Panc1 (cell line): ENCODE results near the gene NDUFAF5. TPM values are rescaled to one million over a fixed set of nuclear protein-coding genes. Genes with fewer than 3 reads are reported as not detected.

Source experiments
- ATAC-seq: fragments of 200-7000 bp; cut with Tn5 transposase; 2 replicates; pipeline ENCODE4 v1.9.1; 2020; ENCODE audit warnings: mild to moderate bottlenecking, moderate library complexity
- BruUV-seq: library from RNA; stranded (reverse); fragments of 400-500 nt; replicated peaks from 2 replicates; lab custom pipeline; 2021; lab: Mats Ljungman, UMichigan
- CTCF ChIA-PET: fragments of 300-600 bp; sonication (Branson Sonifier 250); formaldehyde crosslinking; loops from one replicate; lab custom pipeline; 2022; ENCODE audit warnings: antibody characterized with exemption; lab: Charles Lee
- POLR2A ChIA-PET: fragments of 300-600 bp; sonication (Branson Sonifier 250); formaldehyde crosslinking; loops from one replicate; lab custom pipeline; 2022; ENCODE audit warnings: antibody characterized with exemption; lab: Charles Lee
- DNase-seq: peaks from one replicate; pipeline ENCODE4 v3.0.0-alpha.2; 2010; ENCODE audit warnings: low read depth, low spot score
- H3K27ac ChIP-seq: 2 replicates; pipeline ENCODE4 v1.5.1; 2011; ENCODE audit warnings: mild to moderate bottlenecking, low read length, inconsistent platforms
- H3K27me3 ChIP-seq: fragments of 200-500 bp; sonication (Bioruptor generic); 2 replicates; pipeline ENCODE4 v1.6.0; 2014; ENCODE audit warnings: low read length, inconsistent platforms; ENCODE audit not compliant: control insufficient read depth, insufficient read depth
- H3K36me3 ChIP-seq: fragments of 200-500 bp; sonication (Bioruptor generic); 2 replicates; pipeline ENCODE4 v1.5.1; 2014; ENCODE audit warnings: inconsistent platforms, mild to moderate bottlenecking, low read length, moderate library complexity; ENCODE audit not compliant: control insufficient read depth, insufficient read depth
- H3K4me1 ChIP-seq: 2 replicates; pipeline ENCODE4 v1.5.1; 2011; ENCODE audit warnings: inconsistent platforms, mild to moderate bottlenecking, low read length, moderate library complexity; ENCODE audit not compliant: control insufficient read depth, insufficient read depth
- H3K4me3 ChIP-seq, 2 experiments: 2 replicates each; pipeline ENCODE4 v1.5.1; 2011 to 2012; ENCODE audit warnings: low read depth in 2 of 2, low read length in 2 of 2, mild to moderate bottlenecking in 2 of 2, inconsistent platforms in 1 of 2, moderate library complexity in 1 of 2
- H3K9me3 ChIP-seq: fragments of 200-500 bp; sonication (Bioruptor generic); 2 replicates; pipeline ENCODE4 v1.5.1; 2014; ENCODE audit warnings: low read depth, mild to moderate bottlenecking, inconsistent platforms, low read length, moderate library complexity; ENCODE audit not compliant: control insufficient read depth, insufficient read depth
- POLR2AphosphoS5 ChIP-seq: IDR thresholded peaks from 2 replicates; pipeline ENCODE4 v1.6.1; 2012; ENCODE audit warnings: mild to moderate bottlenecking, low read depth, low read length, moderate library complexity
- SIN3A ChIP-seq: IDR thresholded peaks from 2 replicates; pipeline ENCODE4 v1.6.1; 2012; ENCODE audit warnings: low read depth, mild to moderate bottlenecking, low read length, moderate library complexity, borderline replicate concordance; ENCODE audit not compliant: insufficient read depth
- TCF7L2 ChIP-seq: IDR thresholded peaks from 2 replicates; pipeline ENCODE4 v1.6.1; 2011; ENCODE audit warnings: mild to moderate bottlenecking, low read depth, low read length, inconsistent platforms
- in situ Hi-C: cut with HindIII; loops from 2 replicates; pipeline ENCODE4 v1.10.0; 2016; ENCODE audit warnings: low sequenced_read_pairs, low pct_unique_long_range_greater_than_20kb
- intact Hi-C: fragments of 100-400 bp; cut with micrococcal nuclease; formaldehyde crosslinking; loops from one replicate; pipeline ENCODE4 v1.10.0; 2022; ENCODE audit not compliant: unreplicated experiment
- total RNA-seq: library from RNA; stranded (reverse); gene quantifications from one replicate; pipeline ENCODE4 v1.2.1, GENCODE V29; 2021; ENCODE audit not compliant: unreplicated experiment
- TF ChIP-seq, protein P1 (sequence below): fragments of 450-650 bp; IDR thresholded peaks from 2 replicates; pipeline ENCODE4 v1.5.1; 2017; ENCODE audit warnings: mild to moderate bottlenecking
- TF ChIP-seq, protein P2 (sequence below), 2 experiments: IDR thresholded peaks; 2 replicates each; pipeline ENCODE4 v1.6.1; 2011 to 2012; ENCODE audit warnings: low read depth in 2 of 2, control low read depth in 1 of 2, low read length in 1 of 2, mild to moderate bottlenecking in 1 of 2, moderate library complexity in 1 of 2; ENCODE audit not compliant: insufficient read depth in 1 of 2

The NDUFAF5 gene
- total RNA-seq, 1 experiment from 2014 or later = 23.0 TPM

DNA sequence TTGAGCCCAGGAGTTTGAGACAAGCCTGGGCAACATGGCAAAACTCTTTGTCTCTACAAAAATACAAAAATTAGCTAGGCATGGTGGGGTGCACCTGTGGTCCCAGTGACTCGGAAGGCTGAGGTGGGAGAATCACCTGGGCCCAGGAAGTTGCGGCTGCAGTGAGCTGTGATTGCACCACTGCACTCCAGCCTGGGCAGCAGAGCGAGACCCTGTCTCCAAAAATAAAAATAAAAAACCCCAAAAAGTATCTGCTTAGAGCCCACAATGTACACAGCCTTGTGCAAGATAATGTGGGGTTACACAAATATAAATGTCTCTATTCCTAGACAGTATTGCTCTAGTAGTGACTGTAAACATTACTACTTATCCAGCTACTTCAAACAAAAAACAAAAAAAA, 6.0 kb upstream of the NDUFAF5 start:
- Histone ChIP-seq H3K27ac (no peak overlapping the region), H3K4me1 (peaks cover 6% of the 10 kb centered on the region; the same call in 1 of the 2 replicates), H3K27me3 (no peaks in the 10 kb centered on the region), H3K9me3 (no peaks in the 10 kb centered on the region), H3K4me3 (no peak overlapping the region), H3K36me3 (peaks cover 56% of the 10 kb centered on the region)
- ChIA-PET CTCF (no interaction called here), POLR2A (interaction anchor here (0.6 kb wide), 1 partner anchor 10 kb away, joined by 3 read pairs; no protein-coding TSS in a partner anchor)
- no peak for DNase-seq
- no peak for ATAC-seq
- intact Hi-C loops = no loop called here
- BruUV-seq = no TSS peak
- in situ Hi-C loops = no loop called here
- no peak for TF ChIP-seq POLR2AphosphoS5
- no peak for TF ChIP-seq SIN3A
- TF ChIP-seq, protein P1, sequence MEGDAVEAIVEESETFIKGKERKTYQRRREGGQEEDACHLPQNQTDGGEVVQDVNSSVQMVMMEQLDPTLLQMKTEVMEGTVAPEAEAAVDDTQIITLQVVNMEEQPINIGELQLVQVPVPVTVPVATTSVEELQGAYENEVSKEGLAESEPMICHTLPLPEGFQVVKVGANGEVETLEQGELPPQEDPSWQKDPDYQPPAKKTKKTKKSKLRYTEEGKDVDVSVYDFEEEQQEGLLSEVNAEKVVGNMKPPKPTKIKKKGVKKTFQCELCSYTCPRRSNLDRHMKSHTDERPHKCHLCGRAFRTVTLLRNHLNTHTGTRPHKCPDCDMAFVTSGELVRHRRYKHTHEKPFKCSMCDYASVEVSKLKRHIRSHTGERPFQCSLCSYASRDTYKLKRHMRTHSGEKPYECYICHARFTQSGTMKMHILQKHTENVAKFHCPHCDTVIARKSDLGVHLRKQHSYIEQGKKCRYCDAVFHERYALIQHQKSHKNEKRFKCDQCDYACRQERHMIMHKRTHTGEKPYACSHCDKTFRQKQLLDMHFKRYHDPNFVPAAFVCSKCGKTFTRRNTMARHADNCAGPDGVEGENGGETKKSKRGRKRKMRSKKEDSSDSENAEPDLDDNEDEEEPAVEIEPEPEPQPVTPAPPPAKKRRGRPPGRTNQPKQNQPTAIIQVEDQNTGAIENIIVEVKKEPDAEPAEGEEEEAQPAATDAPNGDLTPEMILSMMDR = no peak
- TF ChIP-seq, protein P2, sequence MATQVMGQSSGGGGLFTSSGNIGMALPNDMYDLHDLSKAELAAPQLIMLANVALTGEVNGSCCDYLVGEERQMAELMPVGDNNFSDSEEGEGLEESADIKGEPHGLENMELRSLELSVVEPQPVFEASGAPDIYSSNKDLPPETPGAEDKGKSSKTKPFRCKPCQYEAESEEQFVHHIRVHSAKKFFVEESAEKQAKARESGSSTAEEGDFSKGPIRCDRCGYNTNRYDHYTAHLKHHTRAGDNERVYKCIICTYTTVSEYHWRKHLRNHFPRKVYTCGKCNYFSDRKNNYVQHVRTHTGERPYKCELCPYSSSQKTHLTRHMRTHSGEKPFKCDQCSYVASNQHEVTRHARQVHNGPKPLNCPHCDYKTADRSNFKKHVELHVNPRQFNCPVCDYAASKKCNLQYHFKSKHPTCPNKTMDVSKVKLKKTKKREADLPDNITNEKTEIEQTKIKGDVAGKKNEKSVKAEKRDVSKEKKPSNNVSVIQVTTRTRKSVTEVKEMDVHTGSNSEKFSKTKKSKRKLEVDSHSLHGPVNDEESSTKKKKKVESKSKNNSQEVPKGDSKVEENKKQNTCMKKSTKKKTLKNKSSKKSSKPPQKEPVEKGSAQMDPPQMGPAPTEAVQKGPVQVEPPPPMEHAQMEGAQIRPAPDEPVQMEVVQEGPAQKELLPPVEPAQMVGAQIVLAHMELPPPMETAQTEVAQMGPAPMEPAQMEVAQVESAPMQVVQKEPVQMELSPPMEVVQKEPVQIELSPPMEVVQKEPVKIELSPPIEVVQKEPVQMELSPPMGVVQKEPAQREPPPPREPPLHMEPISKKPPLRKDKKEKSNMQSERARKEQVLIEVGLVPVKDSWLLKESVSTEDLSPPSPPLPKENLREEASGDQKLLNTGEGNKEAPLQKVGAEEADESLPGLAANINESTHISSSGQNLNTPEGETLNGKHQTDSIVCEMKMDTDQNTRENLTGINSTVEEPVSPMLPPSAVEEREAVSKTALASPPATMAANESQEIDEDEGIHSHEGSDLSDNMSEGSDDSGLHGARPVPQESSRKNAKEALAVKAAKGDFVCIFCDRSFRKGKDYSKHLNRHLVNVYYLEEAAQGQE (IDR thresholded peaks at IDR 0.05; ENCODE audit: insufficient read depth in 1 of 2, low read depth in 2 of 2, low read length in 1 of 2) = no peak
- no peak for TF ChIP-seq TCF7L2

DNA sequence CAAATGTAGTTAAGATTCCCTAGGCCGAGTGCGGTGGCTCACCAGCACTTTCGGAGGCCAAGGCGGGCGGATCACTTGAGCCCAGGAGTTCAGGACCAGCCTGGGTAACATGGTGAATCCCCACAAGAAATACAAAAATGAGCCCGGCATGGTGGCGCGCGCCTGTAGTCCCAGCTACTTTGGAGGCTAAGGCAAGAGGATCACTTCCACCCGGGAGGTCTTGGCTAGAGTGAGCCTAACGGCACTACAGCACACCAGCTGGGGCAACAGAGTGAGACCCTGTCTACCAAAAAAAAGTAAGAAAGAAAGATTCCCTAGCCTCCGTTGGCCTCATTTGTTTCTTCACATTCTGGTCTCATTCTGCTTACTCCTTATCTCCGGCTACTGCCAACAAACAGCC, 1.3 kb upstream of the NDUFAF5 start:
- CTCF ChIA-PET = interaction anchor here (0.8 to 1.1 kb wide), 2 partner anchors 12 to 17 kb away, joined by 4 read pairs; no protein-coding TSS in a partner anchor
- BruUV-seq = no TSS peak

More for the DNA sequence above, 1.3 kb upstream of the NDUFAF5 start:
- Histone ChIP-seq H3K4me1 (peaks cover 12% of the 10 kb centered on the region), H3K9me3 (no peaks in the 10 kb centered on the region), H3K4me3 (peak overlapping the region; percentile 78 to 100), H3K36me3 (peaks cover 36% of the 10 kb centered on the region), H3K27ac (peak overlapping the region; percentile 90; the same call in 1 of the 2 replicates), H3K27me3 (no peaks in the 10 kb centered on the region)
- in situ Hi-C loops = no loop called here
- POLR2A ChIA-PET = interaction anchor here (0.7 to 1.1 kb wide), 2 partner anchors 8 to 173 kb away, joined by 4 to 5 read pairs; no protein-coding TSS in a partner anchor
- no peak for ATAC-seq
- TF ChIP-seq TCF7L2 (no peak), POLR2AphosphoS5 (no peak), SIN3A (no peak)
- TF ChIP-seq, protein P1 = no peak
- TF ChIP-seq, protein P2 (IDR thresholded peaks at IDR 0.05; ENCODE audit: insufficient read depth in 1 of 2, low read depth in 2 of 2, low read length in 1 of 2) = no peak
- intact Hi-C loops = no loop called here
- no peak for DNase-seq
